Retinal pigment epithelial cell (primary cell): ENCODE results near the gene TBC1D30.

Experiments used
- DNase-seq: peaks from one replicate; pipeline ENCODE4 v3.0.0-alpha.2; 2010; ENCODE audit warnings: low read depth
- H3K4me3 ChIP-seq: 2 replicates; pipeline ENCODE4 v1.5.1; 2011; ENCODE audit warnings: mild to moderate bottlenecking, low read length, control low read depth, moderate library complexity
- CTCF ChIP-seq: conservative IDR thresholded peaks from 2 replicates; pipeline ENCODE4 v1.5.1; 2011; ENCODE audit warnings: low read depth, low read length, control low read depth, inconsistent platforms

TBC1D30 gene

DNA sequence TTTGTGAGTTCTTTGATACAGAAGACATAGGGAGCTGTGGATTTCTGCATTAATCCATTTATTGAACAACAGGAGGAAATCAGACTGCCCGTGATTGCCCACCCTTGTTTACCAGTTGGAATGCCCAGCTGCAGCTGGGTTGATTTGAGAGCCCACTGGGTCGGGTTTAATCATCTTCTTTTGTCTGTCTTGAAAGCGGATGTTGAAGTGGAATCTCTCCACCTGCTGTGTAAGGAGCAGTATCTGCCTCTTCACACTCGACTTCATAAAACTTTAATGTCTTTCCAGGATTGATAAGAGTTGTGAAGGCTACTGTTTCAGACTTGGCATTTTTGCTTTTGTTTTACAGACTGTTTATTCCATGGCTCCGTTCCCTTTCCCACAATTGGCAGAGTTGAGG lies 39.9 kb downstream of the TBC1D30 start:
- no peak overlapping the region for H3K4me3 ChIP-seq
- no peak for TF ChIP-seq CTCF
- no peak for DNase-seq

GRCh38 chr12:64875186-64875585 lies 50.7 kb downstream of the TBC1D30 start:
- no peak overlapping the region for H3K4me3 ChIP-seq
- DNase-seq, result no peak
- no peak for TF ChIP-seq CTCF

- no peak for DNase-seq
- TF ChIP-seq CTCF, result no peak
- no peak overlapping the region for H3K4me3 ChIP-seq
Measured at GRCh38 chr12:64876388-64877071, 52.1 kb downstream of the TBC1D30 start.

DNA sequence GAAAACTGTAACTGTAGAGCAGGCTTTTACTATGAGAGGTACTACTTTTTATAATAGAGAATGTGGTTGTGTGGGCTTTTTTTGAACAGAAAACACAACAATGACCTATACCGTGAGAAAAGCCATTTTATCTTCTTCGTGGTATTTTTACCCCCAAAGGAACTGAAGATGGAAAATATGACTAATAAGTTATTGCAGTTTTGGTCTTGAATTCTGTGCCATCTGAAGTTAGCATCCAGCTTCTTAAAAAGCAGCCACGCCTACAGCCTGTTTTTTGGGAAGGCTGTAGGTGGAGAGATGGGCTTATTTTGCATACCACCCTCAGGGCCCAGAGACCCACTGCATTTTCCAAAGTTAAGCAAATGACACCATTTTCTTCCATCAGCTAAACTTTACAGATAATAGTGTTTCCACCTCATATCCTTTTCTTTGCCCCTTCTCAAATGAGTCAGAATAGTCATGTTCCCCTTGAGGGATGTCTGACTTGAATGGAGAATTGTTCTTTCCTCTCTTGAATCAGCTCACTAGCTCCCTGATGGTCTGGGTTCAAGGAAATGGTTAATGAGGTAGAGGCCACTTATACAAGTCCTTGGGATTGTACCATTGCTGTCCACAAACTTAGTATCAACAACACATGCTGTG lies 53.0 kb downstream of the TBC1D30 start:
- TF ChIP-seq CTCF, result no peak
- no peak for DNase-seq

DNA sequence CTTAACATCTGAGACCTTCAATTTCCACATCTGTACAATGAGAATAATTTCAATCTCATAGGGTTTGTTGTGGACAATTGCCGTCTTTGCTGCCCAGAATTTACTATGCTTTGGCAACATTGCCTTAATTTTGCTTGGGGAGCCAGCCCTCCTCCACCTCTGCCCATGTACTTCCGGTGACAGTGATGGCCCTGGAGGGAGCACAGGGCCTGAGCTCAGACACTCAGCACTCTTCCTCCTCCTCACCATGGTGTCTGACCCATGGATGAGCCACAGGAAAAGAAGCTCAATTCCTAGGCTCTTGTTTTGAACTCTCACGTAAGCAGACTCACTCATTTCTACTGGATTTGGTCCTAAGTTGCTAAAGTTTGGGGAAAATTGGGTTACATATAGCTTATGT lies 58.2 kb downstream of the TBC1D30 start:
- no peak for DNase-seq
- H3K4me3 ChIP-seq, result no peak overlapping the region
- TF ChIP-seq CTCF, result no peak

More for the DNA sequence above, 53.0 kb downstream of the TBC1D30 start:
- no peak overlapping the region for H3K4me3 ChIP-seq

DNA sequence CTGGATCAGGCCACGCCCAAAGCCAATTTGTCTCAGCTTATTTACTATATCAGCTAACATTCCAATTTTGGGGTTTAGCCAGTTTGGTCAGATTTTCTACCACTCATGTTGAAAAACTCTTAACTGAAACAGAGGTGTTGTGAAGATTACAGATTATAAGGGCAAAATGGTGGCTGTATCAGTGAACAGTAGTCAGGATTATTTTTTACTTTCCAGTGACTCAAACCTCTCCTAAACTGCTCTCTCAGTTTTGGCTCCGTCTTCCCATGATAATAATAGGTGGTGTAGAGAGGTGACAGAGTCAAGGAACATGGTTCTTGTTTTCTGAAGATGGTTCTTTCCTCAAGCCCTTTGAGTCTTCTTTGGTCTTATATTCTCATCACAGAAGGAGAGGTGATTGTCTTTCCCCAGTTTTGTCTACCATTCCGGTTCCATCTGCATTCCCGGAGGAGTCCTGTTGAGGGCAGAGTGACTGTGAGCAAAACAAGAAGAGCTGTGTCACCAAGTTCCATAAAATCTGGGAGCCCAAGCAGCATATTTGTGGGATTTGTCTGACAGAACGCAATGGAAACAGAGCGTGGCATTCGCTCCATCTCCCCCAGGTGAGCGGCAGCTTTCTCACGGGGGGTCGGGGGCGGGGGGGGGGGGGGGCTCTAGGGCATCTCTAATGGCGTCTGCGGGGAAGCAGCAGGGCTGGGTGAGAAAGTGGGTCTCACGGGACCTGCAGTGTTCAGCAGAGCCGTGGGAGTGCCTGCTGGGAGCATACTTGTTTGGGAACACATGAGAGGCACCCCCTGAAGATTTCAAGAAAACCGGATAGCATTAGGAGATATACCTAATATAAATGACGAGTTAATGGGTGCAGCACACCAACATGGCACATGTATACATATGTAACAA lies 59.1 kb downstream of the TBC1D30 start:
- H3K4me3 ChIP-seq, result no peak overlapping the region
- no peak for DNase-seq
- TF ChIP-seq CTCF, result peak; percentile 12

- no peak overlapping the region for H3K4me3 ChIP-seq
- DNase-seq, result no peak
- TF ChIP-seq CTCF, result no peak
Measured at GRCh38 chr12:64884164-64884542, 59.7 kb downstream of the TBC1D30 start.
